Measurements from ENCODE around the gene TAF11L13.
"Not testable (repeated sequence)": the region's sequence is repeated elsewhere in the genome, so short reads cannot be mapped to it uniquely, and the experiment has no call there.

Gene TAF11L13

GRCh38 chr5:17620627-17621026, 11.3 kb upstream of the TAF11L13 start:
- no peak overlapping the region for H3K4me3 ChIP-seq (ENCODE audit: low read depth, low read length)
- no peak for DNase-seq (ENCODE audit: low read depth)
- no peak for TF ChIP-seq CTCF (conservative IDR thresholded peaks at IDR 0.05; ENCODE audit: low read depth, low read length)

GRCh38 chr5:17625686-17626085, 6.2 kb upstream of the TAF11L13 start:
- no peak overlapping the region for H3K4me3 ChIP-seq (ENCODE audit: low read depth, low read length)
- no peak for DNase-seq (ENCODE audit: low read depth)
- TF ChIP-seq CTCF (conservative IDR thresholded peaks at IDR 0.05; ENCODE audit: low read depth, low read length), result no peak

GRCh38 chr5:17634160-17634559, 2.3 kb downstream of the TAF11L13 start, which contains the start of gene TAF11L14:
TSS of gene TAF11L14 (plus strand) at chr5:17634460.
- H3K4me3 ChIP-seq (ENCODE audit: low read depth, low read length), result no peak within 1 kb of the TSS
- TF ChIP-seq CTCF (conservative IDR thresholded peaks at IDR 0.05; ENCODE audit: low read depth, low read length), result no peak
- DNase-seq (ENCODE audit: low read depth), result no peak

- not testable (repeated sequence) for H3K4me3 ChIP-seq (ENCODE audit: low read depth, low read length); DNase-seq (ENCODE audit: low read depth)
Observed at GRCh38 chr5:17649232-17649631, 17.3 kb downstream of the TAF11L13 start.

GRCh38 chr5:17655201-17655759, 23.4 kb downstream of the TAF11L13 start:
- DNase-seq (ENCODE audit: low read depth); H3K4me3 ChIP-seq (ENCODE audit: low read depth, low read length): not testable (repeated sequence)

- no peak for TF ChIP-seq CTCF (conservative IDR thresholded peaks at IDR 0.05; ENCODE audit: low read depth, low read length)
- no peak for DNase-seq (ENCODE audit: low read depth)
- no peak overlapping the region for H3K4me3 ChIP-seq (ENCODE audit: low read depth, low read length)
Observed at GRCh38 chr5:17655921-17656320, 24.0 kb downstream of the TAF11L13 start.

- no peak for DNase-seq (ENCODE audit: low read depth)
- no peak overlapping the region for H3K4me3 ChIP-seq (ENCODE audit: low read depth, low read length)
- TF ChIP-seq CTCF (conservative IDR thresholded peaks at IDR 0.05; ENCODE audit: low read depth, low read length), result no peak
Observed at GRCh38 chr5:17663182-17663581, 31.3 kb downstream of the TAF11L13 start.

GRCh38 chr5:17665836-17666235, 33.9 kb downstream of the TAF11L13 start:
- DNase-seq (ENCODE audit: low read depth), result no peak
- TF ChIP-seq CTCF (conservative IDR thresholded peaks at IDR 0.05; ENCODE audit: low read depth, low read length), result no peak

More at GRCh38 chr5:17665836-17666235, 33.9 kb downstream of the TAF11L13 start:
- H3K4me3 ChIP-seq (ENCODE audit: low read depth, low read length), result no peak overlapping the region
